Globus pallidus (tissue), 1 donor: Measurements from ENCODE around the gene LARP4.
"Not testable (repeated sequence)": the region's sequence is repeated elsewhere in the genome, so short reads cannot be mapped to it uniquely, and the experiment has no call there.

Experiments
- DNase-seq: peaks from one replicate; pipeline ENCODE4 v3.0.0-alpha.2; 2015; ENCODE audit warnings: low spot score

The LARP4 gene

GRCh38 chr12:50482571-50482970 lies 81.9 kb downstream of the LARP4 start:
- DNase-seq, result no peak

GRCh38 chr12:50483488-50483887 lies 82.8 kb downstream of the LARP4 start:
- DNase-seq, result no peak

- DNase-seq, result no peak
Observed at GRCh38 chr12:50488801-50489200, 88.1 kb downstream of the LARP4 start.

- not testable (repeated sequence) for DNase-seq
Observed at GRCh38 chr12:50498119-50498518, 97.4 kb downstream of the LARP4 start.

GRCh38 chr12:50504798-50505674 lies 104.4 kb downstream of the LARP4 start, which contains the start of gene DIP2B:
TSS of gene DIP2B (plus strand) at chr12:50504985. CDS start at chr12:50505141, 156 bp downstream.
- DNase-seq, result peak; percentile 89

GRCh38 chr12:50505675-50506530 lies 105.2 kb downstream of the LARP4 start:
- DNase-seq, result peak; percentile 97

- DNase-seq, result peak; percentile 50
Observed at GRCh38 chr12:50506753-50507473, 106.2 kb downstream of the LARP4 start.

GRCh38 chr12:50507474-50507838 lies 106.8 kb downstream of the LARP4 start:
- DNase-seq, result no peak

GRCh38 chr12:50507930-50508329 lies 107.2 kb downstream of the LARP4 start:
- DNase-seq, result peak; percentile 56

GRCh38 chr12:50508414-50508813 lies 107.7 kb downstream of the LARP4 start:
- peak; percentile 51 for DNase-seq

GRCh38 chr12:50508970-50509663 lies 108.4 kb downstream of the LARP4 start:
- no peak for DNase-seq

GRCh38 chr12:50514526-50515276 lies 114.0 kb downstream of the LARP4 start:
- no peak for DNase-seq

GRCh38 chr12:50515587-50515986 lies 114.9 kb downstream of the LARP4 start:
- DNase-seq, result peak; percentile 44

GRCh38 chr12:50517421-50518048 lies 116.8 kb downstream of the LARP4 start:
- DNase-seq, result peak; percentile 48

GRCh38 chr12:50518090-50518489 lies 117.4 kb downstream of the LARP4 start:
- no peak for DNase-seq

- no peak for DNase-seq
Observed at GRCh38 chr12:50519353-50519752, 118.7 kb downstream of the LARP4 start.

- peak; percentile 38 for DNase-seq
Observed at GRCh38 chr12:50520416-50521207, 119.9 kb downstream of the LARP4 start.

GRCh38 chr12:50521781-50522180 lies 121.1 kb downstream of the LARP4 start:
- not testable (repeated sequence) for DNase-seq

GRCh38 chr12:50523772-50524171 lies 123.1 kb downstream of the LARP4 start:
- DNase-seq, result no peak
